Dedifferentiated amniotic fluid mesenchymal stem cell (primary cell): ENCODE measurements around the gene HSD17B12.
A peak's percentile ranks its signal among the peaks of the same experiment; 100 is the strongest.

Source experiments
- DNase-seq: peaks from one replicate; pipeline ENCODE4 v3.0.0-alpha.2; 2016; ENCODE audit errors: extremely low spot score

HSD17B12 gene

DNA sequence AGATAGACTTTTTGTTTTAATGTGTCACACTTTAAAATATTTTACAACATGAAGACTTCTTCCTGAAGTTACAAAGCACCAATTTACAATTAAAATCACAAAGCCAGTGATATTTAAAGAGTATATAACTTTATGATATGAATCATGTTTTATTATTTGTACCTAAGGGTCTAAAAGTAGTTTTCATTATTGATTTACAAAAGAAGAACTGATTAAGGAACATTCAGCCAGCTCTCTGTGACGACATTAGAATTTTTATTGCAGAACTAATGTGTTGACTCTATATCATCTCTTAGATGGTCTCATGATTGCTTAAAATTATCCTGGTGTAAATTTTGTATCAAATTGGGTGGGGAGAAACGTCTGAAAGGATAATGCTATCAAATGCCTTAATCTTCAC is 117.3 kb downstream of the HSD17B12 start:
- DNase-seq = no peak

DNA sequence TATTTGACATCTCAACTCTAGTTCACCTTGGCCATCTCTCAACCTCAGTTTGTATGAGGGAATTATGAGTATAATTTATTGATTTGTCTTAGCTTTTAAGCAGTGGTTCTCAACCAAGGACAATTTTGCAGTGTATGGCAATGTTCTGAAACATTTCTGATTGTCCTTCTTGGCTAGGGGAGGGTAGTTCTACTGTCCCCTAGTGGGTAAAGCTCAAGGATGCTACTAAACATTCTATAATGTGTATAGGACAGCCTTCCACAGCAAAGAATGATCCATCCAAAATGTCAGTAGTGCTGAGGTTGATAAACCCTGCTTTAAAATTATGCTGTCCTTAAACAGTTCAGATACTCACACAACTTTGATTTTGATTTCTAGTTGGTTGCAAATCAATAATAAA is 122.0 kb downstream of the HSD17B12 start:
- no peak for DNase-seq

DNA sequence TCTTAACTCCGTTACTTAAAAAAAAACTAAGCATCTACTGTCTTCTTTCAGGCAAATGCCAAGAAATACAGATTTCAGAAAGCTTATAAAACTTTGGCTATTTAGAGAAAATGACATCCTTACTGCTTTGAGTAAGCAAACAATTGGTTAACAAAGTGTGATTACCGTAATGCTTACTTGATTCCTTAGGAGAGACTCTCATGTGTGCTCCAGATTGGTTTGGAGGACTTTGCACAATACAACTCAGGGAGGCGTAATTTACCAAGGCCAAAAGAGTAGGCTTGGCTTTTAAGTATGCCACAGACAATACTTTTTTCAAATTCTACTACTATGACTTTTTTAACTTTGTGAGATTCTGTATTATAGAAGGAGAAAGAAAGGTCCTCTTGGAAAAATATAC is 123.2 kb downstream of the HSD17B12 start:
- DNase-seq = no peak

DNA sequence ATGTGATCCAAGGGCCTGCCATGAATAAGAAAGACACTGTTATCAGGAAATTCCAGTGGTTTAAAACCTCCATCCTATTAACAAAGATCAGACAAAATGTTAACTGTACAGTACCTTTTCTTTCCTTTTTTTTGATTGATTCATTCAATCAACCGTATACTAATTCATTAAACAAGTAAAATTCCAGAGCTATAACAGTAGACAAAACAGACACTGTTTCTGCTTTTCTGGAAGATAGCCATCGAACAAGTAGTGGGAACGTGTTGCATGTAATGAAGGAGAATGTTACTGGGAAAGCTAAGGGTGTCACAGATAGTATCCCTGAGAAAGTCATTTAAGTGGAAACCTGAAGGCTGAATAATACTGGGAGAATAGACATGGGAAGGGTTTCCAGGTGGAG is 126.4 kb downstream of the HSD17B12 start:
- DNase-seq = no peak

DNA sequence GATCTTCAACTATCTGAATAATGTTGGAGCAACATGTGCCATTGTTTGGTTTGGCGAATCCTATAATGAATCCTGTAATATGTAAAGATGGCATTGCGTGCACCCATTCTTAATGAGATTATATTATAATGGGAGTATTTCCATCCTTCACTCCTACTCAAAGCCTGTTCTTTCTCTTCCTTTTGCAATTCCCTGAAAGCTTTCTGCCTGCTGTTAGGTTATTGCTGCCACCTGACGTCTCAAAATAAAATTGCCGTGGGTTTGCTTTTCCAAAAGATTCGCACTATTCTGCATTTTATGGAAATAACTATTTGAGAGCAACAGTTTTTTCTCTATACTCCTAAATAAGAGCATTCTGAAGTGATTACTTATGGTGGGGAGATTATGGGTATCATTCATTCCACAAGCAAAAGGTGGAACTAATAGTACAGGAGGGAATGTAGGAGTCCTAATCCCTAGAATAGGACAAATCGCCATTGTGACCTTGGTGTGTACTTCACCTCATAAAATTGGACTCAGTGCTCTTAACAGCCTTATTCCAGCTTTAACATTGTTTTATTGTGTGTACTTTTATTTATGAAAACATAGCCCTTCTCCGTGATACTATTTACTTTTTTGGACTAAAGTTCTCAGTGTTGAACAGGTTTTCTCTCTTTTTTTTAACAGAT is 130.5 kb downstream of the HSD17B12 start:
- no peak for DNase-seq

DNA sequence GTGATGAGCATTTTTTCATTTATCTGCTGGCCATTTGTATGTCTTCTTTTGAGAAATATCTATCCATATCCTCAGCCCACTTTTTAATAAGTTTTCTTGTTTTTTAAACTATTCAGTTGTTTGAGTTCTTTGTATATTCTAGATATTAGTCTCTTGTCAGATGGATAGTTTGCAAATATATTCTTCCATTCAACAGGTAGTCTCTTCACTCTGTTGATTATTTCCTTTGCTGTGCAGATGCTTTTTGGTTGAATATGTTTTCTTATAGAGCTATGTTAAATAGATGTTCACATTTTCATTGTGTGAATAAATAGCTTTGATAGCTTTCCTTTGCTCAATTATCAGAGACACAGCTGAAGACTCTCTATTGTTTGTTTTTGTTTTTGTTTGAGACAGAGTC is 131.9 kb downstream of the HSD17B12 start:
- DNase-seq = no peak

DNA sequence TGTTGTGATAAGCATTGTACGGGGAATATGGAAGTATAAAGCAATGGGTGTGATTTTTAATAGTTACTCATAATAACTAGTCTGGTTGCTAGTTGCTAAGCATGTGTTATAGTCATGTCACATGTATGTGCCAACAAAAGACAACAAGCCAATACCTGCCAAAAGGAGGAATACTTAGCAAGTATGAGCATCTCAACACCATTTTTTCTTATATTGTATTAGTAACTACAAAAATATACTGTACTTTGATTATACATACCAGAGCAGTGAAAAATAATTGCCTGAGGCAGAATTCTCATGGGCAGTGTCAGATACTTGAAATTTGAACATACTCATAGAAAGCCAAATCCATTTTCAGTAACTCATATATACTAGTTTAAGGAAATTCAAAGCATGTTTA is 137.7 kb downstream of the HSD17B12 start:
- DNase-seq = peak; percentile 82

DNA sequence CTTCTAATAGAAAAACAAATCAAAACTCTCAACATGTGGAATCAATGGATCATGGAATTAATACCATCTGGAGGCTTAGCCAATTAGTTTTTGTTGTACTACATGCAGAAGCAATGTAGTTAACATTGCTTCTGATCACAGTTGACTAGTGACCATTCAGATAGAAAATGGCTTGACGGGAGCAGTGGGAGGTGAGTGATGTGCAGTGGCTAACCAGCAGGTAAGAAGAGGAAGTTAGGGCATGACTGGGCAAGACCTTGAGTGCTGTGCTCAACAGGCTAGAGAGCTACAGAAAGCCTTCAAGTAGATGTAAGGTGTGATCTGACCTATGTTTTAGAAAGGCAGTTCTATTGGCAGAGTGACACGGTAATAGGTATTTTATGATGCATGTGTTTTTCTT is 139.4 kb downstream of the HSD17B12 start:
- no peak for DNase-seq

DNA sequence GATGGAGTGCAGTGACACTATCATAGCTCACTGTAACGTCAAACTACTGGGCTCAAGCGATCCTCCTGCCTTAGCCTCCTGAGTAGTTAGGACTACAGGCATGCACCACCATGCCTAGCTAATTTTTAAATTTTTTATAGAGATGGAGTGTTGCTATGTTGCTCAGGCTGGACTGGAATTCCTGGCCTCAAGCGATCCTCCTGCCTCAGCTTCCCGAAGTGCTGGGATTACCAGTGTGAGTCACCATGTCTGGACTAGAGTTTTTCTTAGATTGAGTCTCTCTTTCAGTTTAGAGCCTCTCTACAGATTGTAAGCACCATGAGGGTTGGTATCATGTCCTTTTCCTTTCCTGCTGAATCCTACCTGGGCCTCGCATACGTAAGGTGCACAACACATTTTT is 142.8 kb downstream of the HSD17B12 start:
- DNase-seq = no peak

DNA sequence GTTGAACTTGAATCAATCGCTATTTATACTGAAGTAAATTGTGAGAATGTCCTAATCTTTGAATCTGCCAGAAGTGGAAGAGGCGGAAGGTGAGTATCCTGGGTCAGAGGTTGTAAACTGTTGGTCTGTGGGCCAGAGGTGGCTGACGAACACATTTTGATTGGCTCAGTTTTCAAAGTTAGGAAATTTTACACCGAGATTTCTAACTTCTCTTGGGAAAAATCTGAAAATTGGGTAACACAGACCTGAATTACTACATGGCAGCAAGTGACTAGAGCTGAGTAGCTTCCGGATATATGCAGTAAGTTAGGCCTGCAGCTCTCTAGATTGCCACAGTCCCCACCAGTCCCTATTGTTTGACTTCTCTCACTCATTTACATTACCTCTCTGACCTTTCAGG is 143.3 kb downstream of the HSD17B12 start:
- DNase-seq = no peak

DNA sequence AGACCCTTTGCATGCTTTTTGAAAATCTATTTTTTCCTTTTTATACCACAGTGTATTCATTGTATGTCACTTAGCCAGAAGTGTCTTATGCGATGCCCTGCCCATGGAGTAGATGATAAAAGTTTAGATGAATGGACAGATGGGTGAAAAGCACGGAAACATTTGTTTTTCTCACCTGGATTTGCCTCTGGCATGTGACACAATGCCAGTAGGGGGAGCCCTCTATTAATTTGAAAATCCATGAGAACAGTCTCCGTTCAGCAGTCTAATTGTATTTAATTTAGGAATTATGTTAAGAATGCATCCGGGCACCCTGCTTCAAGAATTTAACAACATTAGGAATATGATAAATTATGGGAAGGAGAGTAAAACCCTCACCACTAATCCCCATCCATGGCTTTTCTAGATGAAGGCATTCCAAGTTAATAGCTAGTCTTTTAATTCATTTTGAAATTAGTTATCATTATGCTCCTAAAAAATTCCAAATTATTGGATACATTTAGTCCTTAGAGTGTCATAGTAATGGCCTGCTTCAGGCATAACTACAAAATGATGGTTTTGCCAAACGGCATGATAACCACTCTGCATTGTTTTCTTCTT is 144.8 kb downstream of the HSD17B12 start:
- DNase-seq = no peak

DNA sequence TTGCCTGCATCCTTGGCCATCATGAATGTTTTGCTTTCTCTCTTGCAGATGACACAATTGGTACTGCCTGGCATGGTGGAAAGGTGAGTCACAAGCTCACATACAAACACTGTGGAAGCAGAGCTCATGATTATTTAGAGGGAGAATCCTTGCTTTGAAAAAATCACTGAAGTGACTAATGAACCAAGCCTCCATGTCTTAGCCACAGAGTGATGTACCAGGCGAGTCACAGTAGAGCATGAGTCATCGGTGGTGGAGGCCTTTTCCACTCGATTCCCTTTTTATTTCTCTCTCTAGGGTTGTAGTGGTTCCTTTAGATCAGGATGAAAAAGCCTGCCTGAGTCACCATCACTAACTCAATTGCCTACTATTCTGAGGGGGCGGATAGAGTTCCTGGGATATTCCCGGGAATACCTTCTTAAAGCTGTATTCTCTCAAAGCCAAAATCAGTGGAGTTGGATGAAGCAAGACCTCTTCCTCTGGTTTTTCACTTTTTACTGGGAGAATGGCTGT is 150.4 kb downstream of the HSD17B12 start:
- DNase-seq = peak; percentile 97

DNA sequence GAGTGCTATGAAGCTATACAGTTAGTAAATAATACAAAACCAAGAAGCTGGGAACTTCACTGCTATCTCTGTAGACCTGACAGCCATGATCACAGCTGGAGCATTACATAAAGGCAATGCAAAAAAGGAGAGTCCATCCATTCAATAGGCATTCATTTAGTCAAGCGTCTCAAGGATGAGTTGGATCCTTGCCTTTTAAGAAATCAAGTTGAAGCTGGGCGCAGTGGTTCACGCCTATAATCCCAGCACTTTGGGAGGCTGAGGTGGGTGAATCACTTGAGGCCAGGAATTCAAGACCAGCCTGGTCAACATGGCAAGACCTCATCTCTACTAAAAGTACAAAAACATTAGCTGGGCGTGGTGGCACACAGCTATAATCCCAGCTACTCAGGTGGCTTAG is 152.0 kb downstream of the HSD17B12 start:
- no peak for DNase-seq

DNA sequence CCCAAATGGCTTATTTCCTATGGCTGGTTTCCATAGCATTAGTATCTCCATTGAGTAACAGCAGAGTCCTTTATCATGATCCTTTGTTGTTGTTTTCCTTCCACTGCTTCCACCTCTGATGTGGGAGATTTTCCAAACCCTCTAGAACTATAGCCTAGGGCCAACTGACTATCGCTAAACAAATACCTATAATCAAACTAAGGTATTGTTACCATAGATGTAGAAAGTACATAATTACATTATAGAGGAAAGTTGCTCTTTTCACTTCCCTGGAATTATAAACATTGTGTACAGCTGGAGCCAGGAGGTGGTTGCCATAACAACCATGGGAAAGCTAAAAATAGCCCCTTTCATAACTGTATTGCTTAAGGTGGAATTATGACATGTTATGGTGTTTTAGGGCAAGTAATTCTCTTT is 153.1 kb downstream of the HSD17B12 start:
- DNase-seq = no peak

DNA sequence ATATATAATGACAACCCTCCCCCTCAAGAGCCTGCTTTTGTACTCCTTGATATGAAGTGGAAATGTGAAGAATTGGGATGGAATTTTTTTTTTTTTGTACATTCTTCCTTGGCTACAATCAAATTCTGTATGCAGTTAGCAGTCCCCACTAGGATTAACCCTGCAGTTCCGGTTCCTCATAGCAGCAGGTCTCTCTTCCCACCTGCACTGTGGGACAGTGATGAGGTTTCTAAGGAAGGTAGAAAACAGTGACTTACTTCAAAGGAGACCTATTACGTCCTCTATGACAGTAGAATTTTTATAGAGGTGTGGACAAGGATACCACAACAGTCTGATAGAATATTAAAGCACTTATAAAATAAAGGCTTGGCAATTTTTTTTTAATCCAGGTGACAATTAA is 153.7 kb downstream of the HSD17B12 start:
- DNase-seq = no peak

DNA sequence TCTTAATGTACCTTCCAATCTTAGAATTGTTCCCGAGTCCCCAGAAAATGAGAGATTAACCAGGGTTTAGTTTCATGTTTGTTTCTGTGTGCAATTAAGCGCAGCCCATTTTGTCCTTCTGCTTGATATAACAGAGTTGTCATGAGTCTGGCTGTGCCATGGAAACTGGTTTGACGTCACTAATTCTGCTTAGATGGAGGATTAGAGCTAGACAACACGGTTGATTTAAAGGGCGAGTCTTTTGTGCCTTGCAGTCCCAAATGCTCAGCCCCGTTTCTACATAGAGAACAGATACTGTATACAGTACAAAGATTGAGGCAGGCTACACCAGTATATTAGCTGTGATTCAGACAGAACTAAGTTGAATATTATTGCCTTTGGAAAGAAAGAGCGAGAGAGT is 154.6 kb downstream of the HSD17B12 start:
- no peak for DNase-seq

DNA sequence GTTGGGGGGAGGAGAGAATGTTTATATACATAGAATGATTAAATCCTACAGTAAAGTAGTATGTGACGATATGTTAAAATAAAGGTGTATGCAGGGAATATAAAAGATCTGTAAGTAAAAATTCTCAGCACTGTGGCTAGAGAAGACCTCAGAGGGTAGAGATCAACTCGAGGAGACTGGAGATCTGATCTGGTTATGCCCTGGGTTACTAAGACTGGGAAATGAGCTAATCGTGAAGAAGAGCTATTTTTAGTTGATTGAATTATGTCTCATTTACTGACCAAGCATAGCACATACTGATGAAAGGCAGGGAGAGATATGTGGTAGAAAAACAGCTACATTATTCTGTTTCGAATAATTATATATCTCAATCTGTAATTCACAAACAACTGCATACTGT is 157.3 kb downstream of the HSD17B12 start:
- no peak for DNase-seq

DNA sequence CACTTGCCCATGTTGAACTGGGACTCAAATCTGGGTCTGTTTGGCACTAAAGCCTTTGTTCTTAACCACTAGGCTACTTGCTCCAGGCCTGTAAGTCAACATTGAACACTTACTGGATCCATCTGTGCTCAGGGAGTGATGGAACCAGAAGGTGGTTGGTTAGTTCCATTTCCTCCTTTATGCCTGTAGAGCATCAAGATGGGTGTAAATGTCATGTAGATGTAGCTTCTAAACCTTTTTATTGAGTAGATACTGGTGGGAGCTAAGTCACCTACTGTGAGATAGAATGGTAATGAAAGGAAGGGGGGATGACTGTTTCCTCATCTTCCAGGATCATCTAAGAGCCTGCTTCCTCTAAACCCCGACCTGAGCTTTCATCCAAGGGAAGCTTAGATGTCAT is 161.5 kb downstream of the HSD17B12 start:
- no peak for DNase-seq

DNA sequence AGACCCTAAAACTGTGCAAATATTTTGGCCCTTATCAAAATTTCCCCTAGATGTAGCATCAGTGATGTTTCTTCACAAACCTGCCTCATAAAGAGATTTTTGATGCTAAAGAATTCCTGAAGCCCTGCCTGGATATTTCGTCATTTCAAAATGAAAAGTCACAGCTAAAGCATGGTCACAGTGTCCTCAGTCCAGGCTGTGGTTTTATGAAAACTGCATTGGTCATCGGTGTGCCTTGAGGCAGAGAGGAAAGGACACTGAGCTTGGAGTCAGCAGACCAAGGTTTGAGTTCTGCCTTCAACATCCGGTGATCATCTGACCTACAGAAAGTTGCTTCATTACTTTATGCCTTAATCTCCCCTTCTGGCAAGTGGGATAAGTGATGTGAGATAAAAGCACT is 165.3 kb downstream of the HSD17B12 start:
- no peak for DNase-seq

DNA sequence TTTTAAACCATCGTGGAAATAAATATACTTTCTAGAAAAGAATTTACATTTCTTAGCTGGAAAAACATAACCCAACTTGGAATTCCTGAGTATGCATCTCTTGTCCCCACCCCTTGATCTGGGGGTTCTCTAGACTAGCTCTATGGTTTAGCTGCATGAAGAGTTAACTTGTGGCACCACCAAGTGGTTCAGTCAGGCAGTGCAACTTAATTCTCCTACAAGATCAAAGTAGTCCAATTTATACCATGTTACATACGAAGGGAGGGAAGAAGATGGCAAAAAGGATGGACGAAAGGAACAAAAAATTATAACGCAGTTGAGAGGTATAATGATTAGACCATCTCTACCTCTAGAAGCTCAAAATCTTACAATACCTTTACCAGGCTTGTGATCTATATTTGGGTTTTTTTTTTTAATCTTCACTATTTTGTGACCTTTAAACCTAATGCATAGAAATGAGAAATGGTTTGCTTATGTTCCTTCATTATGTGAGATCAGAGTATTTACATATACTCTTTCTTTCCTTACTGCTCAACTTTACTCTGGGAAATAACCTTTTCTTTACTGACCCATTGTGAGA is 171.6 kb downstream of the HSD17B12 start:
- DNase-seq = peak; percentile 72

DNA sequence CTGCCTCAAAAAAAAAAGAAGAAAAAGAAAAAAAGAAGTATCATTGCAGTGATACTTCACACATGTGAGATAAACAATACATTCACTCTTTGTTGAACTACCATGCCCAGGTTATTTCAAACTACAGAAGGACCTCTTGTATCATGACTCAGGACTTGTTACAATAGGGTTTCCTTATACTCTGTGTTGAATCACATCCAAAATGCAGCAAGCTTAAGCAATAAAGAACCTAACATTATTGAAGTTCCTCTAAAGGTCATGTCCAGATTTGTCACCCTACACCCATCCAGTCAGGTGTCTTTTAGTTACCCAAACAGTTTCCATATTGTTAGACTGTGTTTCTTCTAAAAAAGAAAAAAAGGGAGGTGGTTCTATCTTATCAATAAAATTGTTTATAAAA is 173.2 kb downstream of the HSD17B12 start:
- DNase-seq = no peak

DNA sequence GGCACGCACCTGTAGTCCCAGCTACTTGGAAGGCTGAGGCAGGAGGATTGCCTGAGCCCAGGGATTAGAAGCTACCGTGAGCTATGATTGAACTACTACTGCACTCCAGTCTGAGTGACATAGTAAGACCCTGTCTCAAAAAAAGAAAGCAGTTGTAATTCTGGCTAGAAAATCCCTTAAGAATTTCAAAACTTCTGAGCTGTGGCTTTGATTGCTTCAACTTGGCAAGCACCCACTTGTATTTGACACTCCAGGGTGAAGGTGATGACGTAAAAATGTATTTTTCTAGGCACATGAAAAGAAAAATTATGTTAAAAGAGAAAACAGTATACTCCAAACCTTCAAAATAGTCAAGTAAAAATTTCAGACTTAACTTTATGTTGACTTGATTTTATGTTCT is 176.5 kb downstream of the HSD17B12 start:
- no peak for DNase-seq

DNA sequence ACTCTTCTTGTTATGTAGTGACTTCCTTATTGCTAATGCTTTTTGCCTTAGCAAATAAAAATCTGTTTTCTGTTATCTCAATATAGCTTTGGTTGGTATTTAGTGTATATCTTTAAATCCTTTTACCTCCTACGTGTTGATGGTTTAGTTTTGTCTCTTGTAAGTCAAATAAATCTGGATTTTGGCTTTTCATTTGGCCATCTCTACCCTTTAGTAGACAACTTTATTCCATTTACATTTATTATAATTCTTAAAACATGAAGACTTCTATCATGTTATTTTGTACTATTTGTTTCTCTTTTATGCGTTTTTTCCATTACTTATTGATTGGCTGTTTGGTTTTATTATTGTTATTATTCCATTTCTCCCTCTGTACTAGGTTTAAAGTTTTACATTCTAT is 180.6 kb downstream of the HSD17B12 start:
- no peak for DNase-seq
